PC-9 (cell line): ENCODE measurements around the gene ZFP62. TPM values are rescaled to one million over a fixed set of nuclear protein-coding genes. Genes with fewer than 3 reads are reported as not detected.

ENCODE experiments used
- BruUV-seq: library from RNA; stranded (reverse); fragments of 400-500 nt; replicated peaks from 2 replicates; lab custom pipeline; 2021; lab: Mats Ljungman, UMichigan
- CTCF ChIA-PET: fragments of 300-600 bp; sonication (Branson Sonifier 250); formaldehyde crosslinking; loops from one replicate; lab custom pipeline; 2022; ENCODE audit warnings: antibody characterized with exemption; lab: Charles Lee
- POLR2A ChIA-PET: fragments of 300-600 bp; sonication (Branson Sonifier 250); formaldehyde crosslinking; loops from one replicate; lab custom pipeline; 2022; ENCODE audit warnings: antibody characterized with exemption; ENCODE audit not compliant: unreplicated experiment; lab: Charles Lee
- DNase-seq, 2 experiments: peaks; one replicate each; pipeline versions ENCODE4 v3.0.0 to v3.0.0-alpha.2; 2015 to 2022; ENCODE audit warnings: mixed read lengths in 1 of 2
- H2AFZ ChIP-seq: fragments of 200-600 bp; sonication (generic); 2 replicates; pipeline ENCODE4 v1.8.1; 2017; ENCODE audit warnings: antibody characterized with exemption
- H3F3A ChIP-seq: fragments of 200-600 bp; sonication (generic); 2 replicates; pipeline ENCODE4 v1.8.1; 2017; ENCODE audit warnings: antibody characterized with exemption, mild to moderate bottlenecking, low read depth; ENCODE audit not compliant: insufficient read depth
- H3K27ac ChIP-seq: fragments of 200-600 bp; sonication (generic); 2 replicates; pipeline ENCODE4 v1.6.1; 2016; ENCODE audit warnings: mixed run types
- H3K27me3 ChIP-seq: fragments of 200-600 bp; sonication (generic); 2 replicates; pipeline ENCODE4 v1.6.1; 2016; ENCODE audit warnings: low read depth, mixed run types; ENCODE audit not compliant: insufficient read depth
- H3K36me3 ChIP-seq: fragments of 200-600 bp; sonication (generic); 2 replicates; pipeline ENCODE4 v1.6.1; 2016; ENCODE audit warnings: low read depth, mixed run types
- H3K4me1 ChIP-seq: fragments of 200-600 bp; sonication (generic); replicated peaks from 2 replicates; pipeline ENCODE4 v1.6.1; 2016; ENCODE audit warnings: mixed run types; ENCODE audit not compliant: insufficient read depth
- H3K4me2 ChIP-seq: fragments of 200-600 bp; sonication (generic); 2 replicates; pipeline ENCODE4 v1.6.1; 2017; ENCODE audit warnings: mixed run types
- H3K4me3 ChIP-seq: fragments of 200-600 bp; sonication (generic); 2 replicates; pipeline ENCODE4 v1.6.1; 2016; ENCODE audit warnings: mixed run types
- H3K79me2 ChIP-seq: fragments of 200-600 bp; sonication (generic); 2 replicates; pipeline ENCODE4 v1.6.1; 2017; ENCODE audit warnings: low read depth, mixed run types
- H3K9me2 ChIP-seq: fragments of 200-600 bp; sonication (generic); 2 replicates; pipeline ENCODE4 v1.8.1; 2017; ENCODE audit warnings: mild to moderate bottlenecking; ENCODE audit not compliant: insufficient read depth
- H3K9me3 ChIP-seq: fragments of 200-600 bp; sonication (generic); 2 replicates; pipeline ENCODE4 v1.8.1; 2016; ENCODE audit warnings: low read depth; ENCODE audit not compliant: insufficient read depth
- H4K20me1 ChIP-seq: fragments of 200-600 bp; sonication (generic); 2 replicates; pipeline ENCODE4 v1.8.1; 2017; ENCODE audit not compliant: insufficient read depth
- EZH2 ChIP-seq: fragments of 200-600 bp; sonication (generic); IDR thresholded peaks from 2 replicates; pipeline ENCODE4 v1.8.0; 2017; ENCODE audit warnings: antibody characterized with exemption, low read depth
- intact Hi-C: fragments of 100-400 bp; cut with micrococcal nuclease; formaldehyde crosslinking; loops from one replicate; pipeline ENCODE4 v1.10.0; 2022; ENCODE audit not compliant: unreplicated experiment
- total RNA-seq: library from RNA; stranded (reverse); gene quantifications from 2 replicates; pipeline ENCODE4 v1.2.3, GENCODE V29; 2021
- TF ChIP-seq, protein P1 (sequence below): fragments of 200-600 bp; sonication (generic); conservative IDR thresholded peaks from 2 replicates; pipeline ENCODE4 v1.6.1; 2017; ENCODE audit warnings: mixed run types, antibody characterized with exemption, mild to moderate bottlenecking, moderate library complexity

Gene ZFP62
- total RNA-seq, 1 experiment from 2014 or later = 57.3 TPM

DNA sequence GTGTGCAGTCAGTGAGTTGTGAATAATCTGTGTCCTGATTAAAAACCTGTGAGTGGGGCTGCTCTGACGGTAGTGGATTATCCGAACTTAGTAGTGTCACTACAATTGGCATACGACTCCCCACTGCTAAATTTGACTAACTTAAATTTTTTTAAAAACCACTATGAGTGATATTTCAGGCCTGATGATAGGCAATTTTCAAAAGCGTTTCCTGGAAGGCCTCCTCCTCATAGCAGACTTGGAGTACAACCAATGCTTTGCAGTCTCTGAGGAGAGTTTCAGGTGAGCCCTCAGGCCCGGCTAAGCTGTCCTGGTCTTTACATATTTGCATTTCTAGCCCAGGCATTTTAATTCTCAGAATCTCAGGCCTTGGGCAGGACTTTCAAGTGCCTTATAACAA, 48.7 kb upstream of the ZFP62 start:
- Histone ChIP-seq H3K36me3 (no peaks in the 10 kb centered on the region), H3K9me2 (no peaks in the 10 kb centered on the region), H3F3A (no peaks in the 10 kb centered on the region), H4K20me1 (no peaks in the 10 kb centered on the region), H3K4me3 (no peak overlapping the region), H3K27me3 (peaks cover 26% of the 10 kb centered on the region), H3K4me2 (no peak overlapping the region), H3K9me3 (no peaks in the 10 kb centered on the region), H3K27ac (no peak overlapping the region), H3K79me2 (no peaks in the 10 kb centered on the region), H3K4me1 (no peaks in the 10 kb centered on the region), H2AFZ (no peak overlapping the region)
- ChIA-PET POLR2A (no interaction called here), CTCF (no interaction called here)
- intact Hi-C loops = no loop called here
- TF ChIP-seq, protein P1, sequence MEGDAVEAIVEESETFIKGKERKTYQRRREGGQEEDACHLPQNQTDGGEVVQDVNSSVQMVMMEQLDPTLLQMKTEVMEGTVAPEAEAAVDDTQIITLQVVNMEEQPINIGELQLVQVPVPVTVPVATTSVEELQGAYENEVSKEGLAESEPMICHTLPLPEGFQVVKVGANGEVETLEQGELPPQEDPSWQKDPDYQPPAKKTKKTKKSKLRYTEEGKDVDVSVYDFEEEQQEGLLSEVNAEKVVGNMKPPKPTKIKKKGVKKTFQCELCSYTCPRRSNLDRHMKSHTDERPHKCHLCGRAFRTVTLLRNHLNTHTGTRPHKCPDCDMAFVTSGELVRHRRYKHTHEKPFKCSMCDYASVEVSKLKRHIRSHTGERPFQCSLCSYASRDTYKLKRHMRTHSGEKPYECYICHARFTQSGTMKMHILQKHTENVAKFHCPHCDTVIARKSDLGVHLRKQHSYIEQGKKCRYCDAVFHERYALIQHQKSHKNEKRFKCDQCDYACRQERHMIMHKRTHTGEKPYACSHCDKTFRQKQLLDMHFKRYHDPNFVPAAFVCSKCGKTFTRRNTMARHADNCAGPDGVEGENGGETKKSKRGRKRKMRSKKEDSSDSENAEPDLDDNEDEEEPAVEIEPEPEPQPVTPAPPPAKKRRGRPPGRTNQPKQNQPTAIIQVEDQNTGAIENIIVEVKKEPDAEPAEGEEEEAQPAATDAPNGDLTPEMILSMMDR = no peak
- no peak for TF ChIP-seq EZH2
- no peak for DNase-seq
- BruUV-seq = no TSS peak

DNA sequence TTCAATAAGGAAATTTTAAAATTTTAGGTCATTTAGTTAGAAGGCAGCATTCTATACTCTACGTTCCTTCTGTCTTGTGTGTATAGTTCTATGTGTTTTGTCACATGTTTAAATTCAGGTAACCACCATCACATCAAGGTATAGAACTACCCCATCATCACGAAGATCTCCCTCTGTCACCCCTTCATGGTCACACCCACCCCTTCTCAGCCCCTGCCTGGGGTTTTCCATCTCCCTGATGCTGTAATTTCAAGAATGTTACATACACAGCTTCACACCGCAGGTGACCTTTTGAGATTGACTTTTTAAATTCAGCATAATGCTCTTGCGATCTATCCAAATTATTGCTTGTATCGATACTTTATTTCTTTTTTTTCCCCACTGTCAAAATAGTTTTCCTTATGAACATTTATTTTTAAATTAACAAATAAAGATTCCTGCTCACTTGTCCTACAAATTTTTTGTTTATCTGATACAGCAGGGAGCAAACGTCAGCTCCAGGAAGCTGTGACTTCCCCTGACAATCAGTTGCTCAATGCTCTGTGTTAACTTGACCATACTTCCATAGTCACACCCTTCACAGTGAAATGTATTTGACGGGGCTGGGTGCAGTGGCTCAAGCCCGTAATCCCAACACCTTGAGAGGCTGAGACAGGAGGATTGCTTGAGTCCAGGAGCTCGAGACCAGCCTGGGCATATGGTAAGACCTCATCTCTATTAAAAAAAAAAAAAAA, 48.1 kb upstream of the ZFP62 start:
- H3K9me2 ChIP-seq = no peaks in the 10 kb centered on the region
- no peak overlapping the region for H3K27ac ChIP-seq
- no peak overlapping the region for H2AFZ ChIP-seq
- intact Hi-C loops = no loop called here
- DNase-seq = no peak
- ChIA-PET POLR2A (no interaction called here), CTCF (no interaction called here)
- H3K79me2 ChIP-seq = no peaks in the 10 kb centered on the region
- H3K27me3 ChIP-seq = peaks cover 26% of the 10 kb centered on the region
- no TSS peak for BruUV-seq
- H3K4me3 ChIP-seq = no peak overlapping the region
- H3K36me3 ChIP-seq = no peaks in the 10 kb centered on the region
- no peaks in the 10 kb centered on the region for H4K20me1 ChIP-seq
- TF ChIP-seq, protein P1 = no peak
- no peak for TF ChIP-seq EZH2
- no peaks in the 10 kb centered on the region for H3F3A ChIP-seq
- H3K4me2 ChIP-seq = no peak overlapping the region
- no peaks in the 10 kb centered on the region for H3K4me1 ChIP-seq
- H3K9me3 ChIP-seq = no peaks in the 10 kb centered on the region

DNA sequence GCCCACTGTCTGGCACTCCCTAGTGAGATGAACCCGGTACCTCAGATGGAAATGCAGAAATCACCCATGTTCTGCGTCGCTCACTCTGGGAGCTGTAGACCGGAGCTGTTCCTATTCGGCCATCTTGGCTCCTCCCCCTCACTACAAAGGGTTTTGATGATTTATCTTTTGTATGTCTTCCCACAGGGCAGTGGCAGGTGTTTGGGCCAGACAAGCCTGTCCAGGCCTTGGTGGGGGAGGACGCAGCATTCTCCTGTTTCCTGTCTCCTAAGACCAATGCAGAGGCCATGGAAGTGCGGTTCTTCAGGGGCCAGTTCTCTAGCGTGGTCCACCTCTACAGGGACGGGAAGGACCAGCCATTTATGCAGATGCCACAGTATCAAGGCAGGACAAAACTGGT, 47.3 kb upstream of the ZFP62 start:
- intact Hi-C loops = no loop called here
- no peak overlapping the region for H3K27ac ChIP-seq
- H3K9me3 ChIP-seq = no peaks in the 10 kb centered on the region
- H3K36me3 ChIP-seq = no peaks in the 10 kb centered on the region
- no peaks in the 10 kb centered on the region for H4K20me1 ChIP-seq
- H3K4me3 ChIP-seq = no peak overlapping the region
- H3K27me3 ChIP-seq = peaks cover 26% of the 10 kb centered on the region
- ChIA-PET POLR2A (no interaction called here), CTCF (no interaction called here)
- H2AFZ ChIP-seq = no peak overlapping the region
- H3K9me2 ChIP-seq = no peaks in the 10 kb centered on the region
- DNase-seq = no peak
- no TSS peak for BruUV-seq
- H3K79me2 ChIP-seq = no peaks in the 10 kb centered on the region
- H3F3A ChIP-seq = no peaks in the 10 kb centered on the region
- H3K4me2 ChIP-seq = no peak overlapping the region
- no peaks in the 10 kb centered on the region for H3K4me1 ChIP-seq
- no peak for TF ChIP-seq EZH2
- TF ChIP-seq, protein P1 = no peak
